Ishikawa (cell line): Measurements from ENCODE around the gene GRID2.

Experiments
- CEBPB ChIP-seq: IDR thresholded peaks from 2 replicates; pipeline ENCODE4 v1.6.1; 2012
- TCF12 ChIP-seq: IDR thresholded peaks from 2 replicates; pipeline ENCODE4 v1.6.1; 2012; ENCODE audit warnings: low read depth
- TEAD4 ChIP-seq: IDR thresholded peaks from 2 replicates; pipeline ENCODE4 v1.6.1; 2012
- YY1 ChIP-seq: IDR thresholded peaks from 2 replicates; pipeline ENCODE4 v1.6.1; 2012; ENCODE audit warnings: low read depth
- TF ChIP-seq, protein P1 (sequence below): IDR thresholded peaks from 2 replicates; pipeline ENCODE4 v1.6.1; 2012
- TF ChIP-seq, protein P2 (sequence below): IDR thresholded peaks from 2 replicates; pipeline ENCODE4 v1.6.1; 2012

DNA sequence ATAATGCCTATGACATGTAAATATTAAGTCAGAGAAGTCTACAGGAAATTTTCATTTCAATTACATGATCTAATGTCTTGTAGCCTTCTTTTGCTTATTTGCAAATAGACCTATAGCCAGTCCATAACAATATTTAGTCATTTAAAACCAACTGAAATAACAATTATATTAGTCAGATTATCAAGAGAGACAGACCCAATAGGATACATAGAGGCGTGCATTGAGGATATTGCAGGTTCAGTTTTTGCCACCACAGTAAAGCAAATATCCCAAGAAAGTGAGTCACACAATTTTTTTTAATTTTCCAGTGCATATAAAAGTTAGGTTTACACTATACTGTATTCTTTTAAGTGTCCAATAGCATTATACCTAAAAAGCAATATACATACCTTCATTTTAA lies 1175.0 kb downstream of the GRID2 start:
- no peak for TF ChIP-seq YY1
- no peak for TF ChIP-seq CEBPB
- TF ChIP-seq, protein P1, sequence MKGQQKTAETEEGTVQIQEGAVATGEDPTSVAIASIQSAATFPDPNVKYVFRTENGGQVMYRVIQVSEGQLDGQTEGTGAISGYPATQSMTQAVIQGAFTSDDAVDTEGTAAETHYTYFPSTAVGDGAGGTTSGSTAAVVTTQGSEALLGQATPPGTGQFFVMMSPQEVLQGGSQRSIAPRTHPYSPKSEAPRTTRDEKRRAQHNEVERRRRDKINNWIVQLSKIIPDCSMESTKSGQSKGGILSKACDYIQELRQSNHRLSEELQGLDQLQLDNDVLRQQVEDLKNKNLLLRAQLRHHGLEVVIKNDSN: no peak
- TF ChIP-seq TEAD4: no peak
- TF ChIP-seq, protein P2, sequence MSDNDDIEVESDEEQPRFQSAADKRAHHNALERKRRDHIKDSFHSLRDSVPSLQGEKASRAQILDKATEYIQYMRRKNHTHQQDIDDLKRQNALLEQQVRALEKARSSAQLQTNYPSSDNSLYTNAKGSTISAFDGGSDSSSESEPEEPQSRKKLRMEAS: no peak
- no peak for TF ChIP-seq TCF12
